Adrenal gland (tissue), 5 donors: ENCODE measurements around the gene UBR1.

Experiments
- POLR2A ChIP-seq, 2 donors: fragments of 450-650 bp; IDR thresholded peaks; one replicate each; pipeline ENCODE4 v1.6.1; 2017; ENCODE audit warnings: antibody characterized with exemption in 2 of 2, mild to moderate bottlenecking in 2 of 2, moderate library complexity in 1 of 2
- TF ChIP-seq, protein P1 (sequence below), 6 experiments: fragments of 450-650 bp in 4 of 6; fragments of 200-600 bp in 2 of 6; sonication (generic) in 1 of 6; IDR thresholded peaks; 1 replicate in 5 of 6; 2 replicates in 1 of 6; pipeline versions ENCODE4 v1.5.1 to v1.8.0; 2016 to 2021; ENCODE audit warnings: antibody characterized with exemption in 6 of 6, mild to moderate bottlenecking in 2 of 6, moderate library complexity in 1 of 6
- donor health status: DM: no; HTN: no; CAD: no.

DNA sequence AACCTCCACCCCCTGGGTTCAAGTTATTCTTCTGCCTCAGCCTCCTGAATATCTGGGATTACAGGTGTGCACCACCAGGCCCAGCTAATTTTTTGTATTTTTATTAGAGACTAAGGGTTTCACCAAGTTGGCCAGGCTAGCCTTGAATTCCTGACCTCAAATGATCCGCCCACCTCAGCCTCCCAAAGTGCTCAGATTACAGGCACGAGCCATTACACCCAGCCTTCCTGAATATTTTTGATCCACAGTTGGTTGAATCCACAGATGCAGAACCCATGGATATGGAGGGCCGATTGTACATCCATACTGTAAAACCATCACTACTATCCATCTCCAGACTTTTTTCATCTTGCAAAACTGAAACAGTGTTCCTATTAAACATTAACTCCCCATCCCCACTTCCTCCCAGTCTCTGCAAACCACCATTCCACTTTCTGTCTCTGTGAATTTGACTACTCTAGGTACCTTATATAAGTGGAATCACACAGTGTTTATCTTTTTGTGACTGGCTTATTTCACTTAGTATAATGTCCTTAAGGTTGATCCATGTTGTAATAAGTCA lies 19.3 kb upstream of the UBR1 start:
- TF ChIP-seq, protein P1, sequence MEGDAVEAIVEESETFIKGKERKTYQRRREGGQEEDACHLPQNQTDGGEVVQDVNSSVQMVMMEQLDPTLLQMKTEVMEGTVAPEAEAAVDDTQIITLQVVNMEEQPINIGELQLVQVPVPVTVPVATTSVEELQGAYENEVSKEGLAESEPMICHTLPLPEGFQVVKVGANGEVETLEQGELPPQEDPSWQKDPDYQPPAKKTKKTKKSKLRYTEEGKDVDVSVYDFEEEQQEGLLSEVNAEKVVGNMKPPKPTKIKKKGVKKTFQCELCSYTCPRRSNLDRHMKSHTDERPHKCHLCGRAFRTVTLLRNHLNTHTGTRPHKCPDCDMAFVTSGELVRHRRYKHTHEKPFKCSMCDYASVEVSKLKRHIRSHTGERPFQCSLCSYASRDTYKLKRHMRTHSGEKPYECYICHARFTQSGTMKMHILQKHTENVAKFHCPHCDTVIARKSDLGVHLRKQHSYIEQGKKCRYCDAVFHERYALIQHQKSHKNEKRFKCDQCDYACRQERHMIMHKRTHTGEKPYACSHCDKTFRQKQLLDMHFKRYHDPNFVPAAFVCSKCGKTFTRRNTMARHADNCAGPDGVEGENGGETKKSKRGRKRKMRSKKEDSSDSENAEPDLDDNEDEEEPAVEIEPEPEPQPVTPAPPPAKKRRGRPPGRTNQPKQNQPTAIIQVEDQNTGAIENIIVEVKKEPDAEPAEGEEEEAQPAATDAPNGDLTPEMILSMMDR (IDR thresholded peaks at IDR 0.05): no peak
- TF ChIP-seq POLR2A (IDR thresholded peaks at IDR 0.05): no peak
